Measurements from ENCODE around the gene VARS1. TPM values are rescaled to one million over a fixed set of nuclear protein-coding genes. Genes with fewer than 3 reads are reported as not detected.

The VARS1 gene
- total and polyA plus RNA-seq, 2 of the 8 experiments (the other 6 are each of a cell fraction or from before 2014, with no cell fraction given): 53.5 to 162 TPM

GRCh38 chr6:31842053-31842452 lies 46.5 kb upstream of the VARS1 start:
- H3K23me2 ChIP-seq (ENCODE audit: low read depth, low read length): peaks cover 7% of the 10 kb centered on the region
- no peak overlapping the region for H3K9ac ChIP-seq (replicated peaks in 1 of 4; ENCODE audit: extremely low read depth in 1 of 4, low read depth in 3 of 4, low read length in 3 of 4)
- 92% methylated on average over 9 of the region's 9 CpGs; no CpG with 5 or more reads in 1 of the 2 experiments for WGBS, 2 experiments (ENCODE audit: extremely low coverage in 1 of 2, insufficient coverage in 1 of 2, insufficient read length in 1 of 2, insufficient replicate concordance in 2 of 2, low coverage in 1 of 2, low lambda C conversion rate in 2 of 2, missing lambda C conversion rate in 1 of 2)
- H2BK5ac ChIP-seq (ENCODE audit: low read depth, low read length): no peak overlapping the region
- ChIA-PET POLR2A (ENCODE audit: partially characterized antibody) (interaction anchor here (0.7 to 12.6 kb wide), 16 partner anchors 7 to 956 kb away, joined by 3 to 189 read pairs (median 8); partner anchors contain the start of genes HSPA1A, HSPA1B, HSPA1L and LSM2), CTCF (ENCODE audit: partially characterized antibody) (interaction anchor here (0.6 to 1.9 kb wide), 5 partner anchors 12 to 154 kb away, joined by 3 to 5 read pairs (median 3); no protein-coding TSS in a partner anchor)
- peaks cover 4 to 14% of the 10 kb centered on the region in 2 experiments; a peak in 3 of 4 replicates for H3K79me2 ChIP-seq (ENCODE audit: control insufficient read depth in 1 of 2, insufficient read depth in 2 of 2, low read length in 2 of 2)
- no peak overlapping the region for H2BK20ac ChIP-seq (ENCODE audit: low read length)
- no peak overlapping the region for H3K4ac ChIP-seq (replicated peaks; ENCODE audit: insufficient read length, low read depth, low read length)
- no peak overlapping the region for H3K14ac ChIP-seq (ENCODE audit: insufficient read length)
- H2AK5ac ChIP-seq (ENCODE audit: low read depth, low read length): no peak overlapping the region
- no peaks in the 10 kb centered on the region for H3K27me3 ChIP-seq (replicated peaks in 1 of 4; ENCODE audit: control insufficient read depth in 3 of 4, extremely low read depth in 1 of 4, insufficient read depth in 3 of 4, low read length in 3 of 4)
- H4K91ac ChIP-seq (replicated peaks; ENCODE audit: insufficient read length, low read length): no peak overlapping the region
- H3K27ac ChIP-seq (ENCODE audit: low read depth, low read length): no peak overlapping the region
- peak overlapping the region; percentile 57; the same call in 1 of the 2 replicates for H4K8ac ChIP-seq (ENCODE audit: extremely low read depth, insufficient read depth, low read length)
- peaks cover 26 to 60% (median 40%) of the 10 kb centered on the region in 4 experiments for H3K36me3 ChIP-seq (ENCODE audit: control insufficient read depth in 2 of 4, insufficient read depth in 4 of 4, low read length in 3 of 4)
- H4K20me1 ChIP-seq (replicated peaks in 1 of 2; ENCODE audit: control insufficient read depth in 1 of 2, insufficient read depth in 2 of 2, low read length in 2 of 2): peaks cover 16 to 18% of the 10 kb centered on the region in 2 experiments
- no peak overlapping the region for H4K5ac ChIP-seq (ENCODE audit: insufficient read length, low read depth, low read length)
- H3K18ac ChIP-seq (ENCODE audit: extremely low read depth, low read length): no peak overlapping the region
- DNase-seq (ENCODE audit: low read depth in 1 of 2, low spot score in 2 of 2) (no peak), FAIRE-seq (no peak)
- H2AFZ ChIP-seq (ENCODE audit: low read length): no peak overlapping the region
- H3K79me1 ChIP-seq (ENCODE audit: low read depth, low read length): peaks cover 3% of the 10 kb centered on the region; the same call in 1 of the 2 replicates
- no peak overlapping the region for H3K4me2 ChIP-seq (ENCODE audit: insufficient read depth in 1 of 2, low read depth in 2 of 2, low read length in 2 of 2)
- no peak overlapping the region for H3K4me3 ChIP-seq (ENCODE audit: extremely low read depth in 1 of 4, insufficient read depth in 2 of 4, low read depth in 3 of 4, low read length in 4 of 4)
- H2BK15ac ChIP-seq (ENCODE audit: low read length): no peak overlapping the region
- no peaks in the 10 kb centered on the region for H3K9me3 ChIP-seq (ENCODE audit: insufficient read depth in 2 of 2, low read depth in 1 of 2, low read length in 1 of 2)
- no peak overlapping the region for H2BK120ac ChIP-seq (replicated peaks; ENCODE audit: low read depth, low read length)
- no peak overlapping the region for H2BK12ac ChIP-seq (ENCODE audit: low read depth, low read length)
- no peak overlapping the region for H3K56ac ChIP-seq (replicated peaks; ENCODE audit: insufficient read length, low read depth, low read length)
- H3K4me1 ChIP-seq (replicated peaks in 1 of 4; ENCODE audit: control insufficient read depth in 3 of 4, insufficient read depth in 4 of 4, low read length in 3 of 4): peaks cover 2 to 8% (median 5%) of the 10 kb centered on the region in 4 experiments; a peak in 4 of 7 replicates
- H3K23ac ChIP-seq (ENCODE audit: insufficient read length): no peak overlapping the region
- no peak for TF ChIP-seq EP300 (IDR thresholded peaks at IDR 0.05; ENCODE audit: borderline replicate concordance in 1 of 2, low read depth in 2 of 2, low read length in 2 of 2)
- no peak for TF ChIP-seq YY1 (IDR thresholded peaks at IDR 0.05; ENCODE audit: low read depth, low read length)
